ENCODE data around the gene RNF6.
A peak's percentile ranks its signal among the peaks of the same experiment; 100 is the strongest.
"Not testable (repeated sequence)": the region's sequence is repeated elsewhere in the genome, so short reads cannot be mapped to it uniquely, and the experiment has no call there.

The RNF6 gene

GRCh38 chr13:26221721-26222519 lies at the start of gene RNF6:
Gene RNF6, minus strand, starts transcription at chr13:26222314. Its CDS starts 2,665 bp downstream, at chr13:26219649.
- FAIRE-seq = no peak
- peak; percentile 94 for DNase-seq (ENCODE audit: low spot score)

GRCh38 chr13:26270707-26271106 lies 48.6 kb upstream of the RNF6 start:
- no peak for DNase-seq (ENCODE audit: low spot score)

GRCh38 chr13:26266311-26266710 lies 44.2 kb upstream of the RNF6 start:
- no peak for FAIRE-seq

More at GRCh38 chr13:26270707-26271106, 48.6 kb upstream of the RNF6 start:
- FAIRE-seq = no peak

GRCh38 chr13:26262156-26262555 lies 40.0 kb upstream of the RNF6 start:
- FAIRE-seq (no peak), DNase-seq (ENCODE audit: low spot score) (no peak)

More at GRCh38 chr13:26266311-26266710, 44.2 kb upstream of the RNF6 start:
- no peak for DNase-seq (ENCODE audit: low spot score)

- FAIRE-seq (no peak), DNase-seq (ENCODE audit: low spot score) (no peak)
These were observed 37.5 kb upstream of the RNF6 start for GRCh38 chr13:26259634-26260033.

- DNase-seq (ENCODE audit: low spot score) = no peak
- no peak for FAIRE-seq
These were observed 34.9 kb upstream of the RNF6 start for GRCh38 chr13:26257049-26257448.

GRCh38 chr13:26255691-26256277 lies 33.7 kb upstream of the RNF6 start:
- FAIRE-seq (no peak), DNase-seq (ENCODE audit: low spot score) (no peak)

GRCh38 chr13:26255115-26255514 lies 33.0 kb upstream of the RNF6 start:
- FAIRE-seq (no peak), DNase-seq (ENCODE audit: low spot score) (no peak)

- DNase-seq (ENCODE audit: low spot score) (peak; percentile 26), FAIRE-seq (no peak)
These were observed 32.5 kb upstream of the RNF6 start for GRCh38 chr13:26254583-26255111.

- peak; percentile 76 for DNase-seq (ENCODE audit: low spot score)
- no peak for FAIRE-seq
These were observed 31.9 kb upstream of the RNF6 start, which contains the start of gene CDK8 for GRCh38 chr13:26253787-26254582. Gene CDK8, plus strand, starts transcription at chr13:26254129. Its CDS starts 513 bp downstream, at chr13:26254642.

GRCh38 chr13:26253262-26253786 lies 31.2 kb upstream of the RNF6 start:
- DNase-seq (ENCODE audit: low spot score) (no peak), FAIRE-seq (no peak)

GRCh38 chr13:26252006-26252405 lies 29.9 kb upstream of the RNF6 start:
- not testable (repeated sequence) for FAIRE-seq

GRCh38 chr13:26249551-26249950 lies 27.4 kb upstream of the RNF6 start:
- FAIRE-seq = no peak
- no peak for DNase-seq (ENCODE audit: low spot score)

More at GRCh38 chr13:26252006-26252405, 29.9 kb upstream of the RNF6 start:
- not testable (repeated sequence) for DNase-seq (ENCODE audit: low spot score)

- no peak for FAIRE-seq
These were observed 25.5 kb upstream of the RNF6 start for GRCh38 chr13:26247608-26248007.

GRCh38 chr13:26247011-26247410 lies 24.9 kb upstream of the RNF6 start:
- FAIRE-seq = no peak
- DNase-seq (ENCODE audit: low spot score) = no peak

More at GRCh38 chr13:26247608-26248007, 25.5 kb upstream of the RNF6 start:
- no peak for DNase-seq (ENCODE audit: low spot score)

GRCh38 chr13:26246154-26246553 lies 24.0 kb upstream of the RNF6 start:
- FAIRE-seq (no peak), DNase-seq (ENCODE audit: low spot score) (no peak)

GRCh38 chr13:26236296-26236695 lies 14.2 kb upstream of the RNF6 start:
- no peak for DNase-seq (ENCODE audit: low spot score)
- no peak for FAIRE-seq

GRCh38 chr13:26230703-26231102 lies 8.6 kb upstream of the RNF6 start:
- DNase-seq (ENCODE audit: low spot score) (no peak), FAIRE-seq (no peak)

GRCh38 chr13:26229080-26229615 lies 7.0 kb upstream of the RNF6 start:
- DNase-seq (ENCODE audit: low spot score) (no peak), FAIRE-seq (no peak)

- no peak for FAIRE-seq
- DNase-seq (ENCODE audit: low spot score) = no peak
These were observed 6.0 kb upstream of the RNF6 start for GRCh38 chr13:26228096-26228495.

Measured in urothelium cell line (cell line).